Ascending aorta (tissue), 2 donors: Measurements from ENCODE around the gene CEP131. TPM values are rescaled to one million over a fixed set of nuclear protein-coding genes. Genes with fewer than 3 reads are reported as not detected.

ENCODE experiments used
- DNase-seq, 2 donors: peaks; one replicate each; pipeline ENCODE4 v3.0.0-alpha.2; 2019; ENCODE audit warnings: low spot score in 2 of 2
- H3K27ac ChIP-seq, 2 donors: fragments of 200-600 bp; sonication (generic); one replicate each; pipeline ENCODE4 v1.5.1; 2016 to 2017; ENCODE audit warnings: mild to moderate bottlenecking in 1 of 2
- H3K27me3 ChIP-seq: fragments of 200-600 bp; sonication (generic); one replicate; pipeline ENCODE4 v1.5.1; 2017
- H3K36me3 ChIP-seq, 2 donors: fragments of 200-600 bp; sonication (generic); one replicate each; pipeline ENCODE4 v1.5.1; 2016
- H3K4me1 ChIP-seq, 2 donors: fragments of 200-600 bp; sonication (generic); one replicate each; pipeline ENCODE4 v1.5.1; 2016 to 2017; ENCODE audit warnings: mild to moderate bottlenecking in 1 of 2
- H3K4me3 ChIP-seq, 2 donors: fragments of 200-600 bp; sonication (generic); one replicate each; pipeline ENCODE4 v1.5.1; 2016 to 2017; ENCODE audit warnings: mild to moderate bottlenecking in 1 of 2
- H3K9me3 ChIP-seq, 2 donors: fragments of 200-600 bp; sonication (generic); one replicate each; pipeline ENCODE4 v1.5.1; 2016
- intact Hi-C: fragments of 100-400 bp; cut with DNase I; formaldehyde crosslinking; loops from one replicate; pipeline ENCODE4 v1.15.1; 2023
- total RNA-seq: library from RNA; depleted of rRNA; stranded (reverse); fragments of >200 nt; gene quantifications from one replicate; pipeline ENCODE4 v1.1.0, GENCODE V29; 2016
- TF ChIP-seq, protein P1 (sequence below), 3 experiments: fragments of 200-600 bp in 2 of 3; fragments of 450-650 bp in 1 of 3; sonication (generic) in 2 of 3; IDR thresholded peaks; one replicate each; pipeline ENCODE4 v1.5.1; 2016 to 2019; ENCODE audit warnings: antibody characterized with exemption in 3 of 3, mild to moderate bottlenecking in 1 of 3, moderate library complexity in 1 of 3

CEP131 gene
- total RNA-seq, 1 donor from 2014 or later, result 6.7 TPM

DNA sequence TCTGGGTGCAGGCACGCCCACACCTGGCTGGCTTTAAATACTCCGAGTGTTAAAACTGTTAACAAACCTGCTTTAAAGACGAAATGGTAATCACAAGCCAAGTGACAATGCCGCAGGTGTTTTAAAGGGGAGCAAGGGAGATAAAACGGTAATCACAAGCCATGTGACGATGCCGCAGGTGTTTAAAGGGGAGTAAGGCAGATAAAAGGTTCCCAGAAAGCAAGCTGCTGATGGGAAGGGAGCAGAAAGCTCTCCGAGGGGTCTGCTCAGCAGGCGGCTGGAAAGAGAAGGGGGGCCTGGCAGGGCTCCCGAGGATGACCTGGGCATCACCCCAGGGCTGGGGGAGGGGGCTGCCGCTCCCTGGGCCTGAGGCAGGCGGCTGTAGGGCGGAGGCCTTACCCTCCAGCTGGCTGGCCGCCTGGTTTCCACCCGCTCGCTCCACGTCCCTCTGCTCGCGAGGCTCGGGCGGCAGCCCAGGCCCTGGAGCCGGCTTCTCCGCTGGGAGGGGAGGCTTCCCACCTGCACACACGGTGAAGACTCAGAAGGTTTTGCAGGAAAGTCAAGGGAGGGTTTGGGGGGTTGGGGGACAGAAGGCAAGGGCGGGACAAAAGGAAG lies 28.4 kb upstream of the CEP131 start:
- peaks cover 29 to 33% of the 10 kb centered on the region in 2 donors for H3K36me3 ChIP-seq
- DNase-seq, result no peak
- no peak overlapping the region for H3K27ac ChIP-seq
- TF ChIP-seq, protein P1, sequence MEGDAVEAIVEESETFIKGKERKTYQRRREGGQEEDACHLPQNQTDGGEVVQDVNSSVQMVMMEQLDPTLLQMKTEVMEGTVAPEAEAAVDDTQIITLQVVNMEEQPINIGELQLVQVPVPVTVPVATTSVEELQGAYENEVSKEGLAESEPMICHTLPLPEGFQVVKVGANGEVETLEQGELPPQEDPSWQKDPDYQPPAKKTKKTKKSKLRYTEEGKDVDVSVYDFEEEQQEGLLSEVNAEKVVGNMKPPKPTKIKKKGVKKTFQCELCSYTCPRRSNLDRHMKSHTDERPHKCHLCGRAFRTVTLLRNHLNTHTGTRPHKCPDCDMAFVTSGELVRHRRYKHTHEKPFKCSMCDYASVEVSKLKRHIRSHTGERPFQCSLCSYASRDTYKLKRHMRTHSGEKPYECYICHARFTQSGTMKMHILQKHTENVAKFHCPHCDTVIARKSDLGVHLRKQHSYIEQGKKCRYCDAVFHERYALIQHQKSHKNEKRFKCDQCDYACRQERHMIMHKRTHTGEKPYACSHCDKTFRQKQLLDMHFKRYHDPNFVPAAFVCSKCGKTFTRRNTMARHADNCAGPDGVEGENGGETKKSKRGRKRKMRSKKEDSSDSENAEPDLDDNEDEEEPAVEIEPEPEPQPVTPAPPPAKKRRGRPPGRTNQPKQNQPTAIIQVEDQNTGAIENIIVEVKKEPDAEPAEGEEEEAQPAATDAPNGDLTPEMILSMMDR (IDR thresholded peaks at IDR 0.05), result no peak
- H3K9me3 ChIP-seq, result no peaks in the 10 kb centered on the region
- peaks cover 0 to 13% of the 10 kb centered on the region in 2 donors for H3K4me1 ChIP-seq
- intact Hi-C loops, result loop anchor here (5.0 kb wide), 1 partner anchor 41 kb away; no protein-coding TSS in a partner anchor
- H3K4me3 ChIP-seq, result no peak overlapping the region
- no peaks in the 10 kb centered on the region for H3K27me3 ChIP-seq

DNA sequence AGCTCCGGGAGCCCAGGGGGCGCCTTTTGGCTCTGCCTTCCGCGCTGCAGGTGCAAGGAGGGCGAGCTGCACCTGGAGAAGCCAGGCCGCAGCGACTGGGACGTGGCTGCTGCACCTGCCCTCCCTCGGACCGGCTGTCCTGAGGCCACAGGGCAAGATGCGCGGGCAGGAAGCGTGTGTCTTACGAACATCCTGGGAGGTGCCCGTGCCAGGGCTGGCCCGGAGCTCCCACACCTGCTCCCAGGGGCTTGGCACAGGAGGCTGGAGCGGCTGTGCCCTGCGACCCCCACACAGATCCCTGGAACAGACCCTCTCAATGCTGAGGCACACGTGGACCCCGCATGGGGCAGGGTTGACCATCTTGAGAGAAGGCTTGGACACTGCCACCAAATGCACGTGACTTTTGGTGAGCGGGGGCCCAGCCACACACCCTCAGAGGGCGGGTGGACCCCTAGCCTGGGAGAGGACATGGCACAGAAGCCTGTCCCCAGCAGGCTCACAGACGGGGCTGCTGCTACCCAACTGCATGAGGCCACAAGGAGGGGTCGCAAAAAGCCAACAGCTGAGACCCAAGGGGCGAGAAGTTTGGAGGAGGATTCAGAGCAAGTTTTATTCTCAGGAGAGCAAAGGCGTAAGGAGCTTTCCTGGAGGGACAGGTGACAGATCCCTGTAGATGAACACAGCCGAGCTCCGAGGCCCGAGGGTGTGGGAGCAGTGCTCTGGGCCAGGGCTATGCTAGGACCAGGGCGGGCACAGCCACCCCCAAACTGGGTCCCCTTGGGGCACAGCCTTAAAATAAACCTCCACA lies 27.7 kb upstream of the CEP131 start:
- H3K36me3 ChIP-seq, result peaks cover 29 to 33% of the 10 kb centered on the region in 2 donors
- intact Hi-C loops, result loop anchor here (5.0 kb wide), 1 partner anchor 42 kb away; no protein-coding TSS in a partner anchor
- no peak for DNase-seq
- H3K9me3 ChIP-seq, result no peaks in the 10 kb centered on the region
- no peaks in the 10 kb centered on the region for H3K27me3 ChIP-seq
- TF ChIP-seq, protein P1 (IDR thresholded peaks at IDR 0.05), result no peak
- H3K4me1 ChIP-seq, result peaks cover 0 to 6% of the 10 kb centered on the region in 2 donors
- no peak overlapping the region for H3K27ac ChIP-seq
- H3K4me3 ChIP-seq, result no peak overlapping the region

DNA sequence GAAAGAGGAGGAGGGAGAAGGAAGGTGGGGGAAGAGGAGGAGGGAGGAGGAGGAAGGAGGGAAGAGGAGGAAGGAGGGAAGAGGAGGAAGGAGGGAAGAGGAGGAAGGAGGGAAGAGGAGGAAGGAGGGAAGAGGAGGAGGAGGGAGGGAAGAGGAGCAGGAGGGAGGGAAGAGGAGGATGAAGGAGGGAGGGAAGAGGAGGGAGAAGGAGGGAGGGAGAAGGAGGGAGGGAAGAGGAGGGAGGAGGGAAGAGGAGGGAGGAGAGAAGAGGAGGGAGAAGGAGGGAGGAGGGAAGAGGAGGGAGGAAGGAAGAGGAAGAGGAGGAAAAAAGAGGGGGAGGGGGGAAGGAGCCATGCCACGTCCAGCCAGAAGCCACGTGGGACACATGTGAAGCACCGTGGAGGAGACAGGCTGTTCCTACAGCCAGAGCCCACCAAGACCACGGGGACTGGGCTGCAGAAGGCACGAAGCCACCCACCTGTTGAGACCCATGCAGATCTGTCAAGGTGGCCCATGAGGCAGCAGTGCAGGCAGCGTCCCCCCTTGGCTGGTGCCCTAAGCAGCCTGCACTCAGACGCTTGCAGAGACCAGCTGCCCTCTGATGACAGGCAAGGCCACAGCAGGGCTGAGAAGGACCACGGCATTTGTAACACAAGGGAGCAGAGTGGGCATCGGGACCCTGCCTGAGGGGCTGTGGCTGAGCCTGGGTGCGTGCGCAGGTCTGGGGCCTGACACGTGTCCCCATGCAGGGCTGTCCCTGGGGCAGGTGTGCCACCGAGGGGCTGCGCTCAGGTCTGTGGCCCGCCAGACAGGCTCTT lies 26.7 kb upstream of the CEP131 start:
- Histone ChIP-seq H3K36me3 (peaks cover 29 to 37% of the 10 kb centered on the region in 2 donors), H3K4me3 (no peak overlapping the region), H3K27me3 (no peaks in the 10 kb centered on the region), H3K9me3 (no peaks in the 10 kb centered on the region), H3K4me1 (no peaks in the 10 kb centered on the region), H3K27ac (no peak overlapping the region)
- intact Hi-C loops, result loop anchor here (5.0 kb wide), 1 partner anchor 43 kb away; no protein-coding TSS in a partner anchor
- TF ChIP-seq, protein P1 (IDR thresholded peaks at IDR 0.05), result no peak
- DNase-seq, result no peak

DNA sequence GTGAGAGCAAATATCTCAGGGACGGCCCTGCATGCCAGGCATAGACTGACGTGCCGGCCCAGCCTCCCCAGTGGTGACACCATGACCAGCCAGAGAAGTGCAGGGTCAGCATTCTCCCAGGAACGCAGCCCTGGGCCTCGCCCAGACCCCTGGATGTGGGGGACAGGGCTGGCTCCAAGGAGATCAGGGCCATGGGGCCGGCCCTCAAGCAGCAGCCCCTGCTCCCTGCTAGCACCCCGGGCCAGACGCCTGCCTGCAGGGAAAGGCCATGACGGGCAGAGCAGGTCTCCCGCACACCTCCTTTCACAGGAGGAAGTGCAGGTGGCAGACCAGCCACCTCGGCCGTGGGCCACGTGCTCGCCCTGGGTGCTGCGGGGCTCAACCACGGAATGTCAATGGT lies 25.9 kb upstream of the CEP131 start:
- peaks cover 29 to 37% of the 10 kb centered on the region in 2 donors for H3K36me3 ChIP-seq
- DNase-seq, result no peak
- intact Hi-C loops, result no loop called here

More for the DNA sequence above, 25.9 kb upstream of the CEP131 start:
- TF ChIP-seq, protein P1 (IDR thresholded peaks at IDR 0.05), result no peak
- Histone ChIP-seq H3K4me1 (no peaks in the 10 kb centered on the region), H3K4me3 (no peak overlapping the region), H3K27me3 (no peaks in the 10 kb centered on the region), H3K27ac (no peak overlapping the region), H3K9me3 (no peaks in the 10 kb centered on the region)
